DOHH2 (cell line): Measurements from ENCODE around the gene CNTNAP5.

ENCODE experiments used
- H3F3A ChIP-seq: fragments of 200-600 bp; sonication (generic), shearing (Covaris generic); 2 replicates; pipeline ENCODE4 v1.6.0; 2016; ENCODE audit warnings: antibody characterized with exemption, mild to moderate bottlenecking; ENCODE audit not compliant: control insufficient read depth, insufficient read depth
- H3K27ac ChIP-seq: fragments of 200-600 bp; sonication (generic); 2 replicates; pipeline ENCODE4 v1.5.1; 2014; ENCODE audit warnings: low read depth, mild to moderate bottlenecking, low read length, moderate library complexity
- H3K27me3 ChIP-seq: fragments of 200-600 bp; sonication (generic); 2 replicates; pipeline ENCODE4 v1.6.1; 2014; ENCODE audit warnings: mild to moderate bottlenecking, low read length, mixed read lengths; ENCODE audit not compliant: control insufficient read depth
- H3K36me3 ChIP-seq: fragments of 200-600 bp; sonication (generic); 2 replicates; pipeline ENCODE4 v1.6.1; 2014; ENCODE audit warnings: mild to moderate bottlenecking, low read length, moderate library complexity, mixed read lengths; ENCODE audit not compliant: control insufficient read depth
- H3K4me1 ChIP-seq: fragments of 200-600 bp; sonication (generic); 2 replicates; pipeline ENCODE4 v1.6.1; 2014; ENCODE audit warnings: mild to moderate bottlenecking, low read length, mixed read lengths; ENCODE audit not compliant: control insufficient read depth
- H3K4me2 ChIP-seq: fragments of 200-600 bp; sonication (generic); 2 replicates; pipeline ENCODE4 v1.6.0; 2014; ENCODE audit warnings: mild to moderate bottlenecking, low read length, moderate library complexity
- H3K4me3 ChIP-seq: fragments of 200-600 bp; sonication (generic); 2 replicates; pipeline ENCODE4 v1.5.1; 2014; ENCODE audit warnings: mild to moderate bottlenecking, low read length, mixed read lengths
- H3K79me2 ChIP-seq: fragments of 200-600 bp; sonication (generic); 2 replicates; pipeline ENCODE4 v1.6.1; 2014; ENCODE audit warnings: mild to moderate bottlenecking, low read length, mixed read lengths; ENCODE audit not compliant: control insufficient read depth
- H3K9me2 ChIP-seq: fragments of 200-600 bp; sonication (generic); replicated peaks from 2 replicates; pipeline ENCODE4 v1.6.1; 2014; ENCODE audit warnings: mild to moderate bottlenecking, low read length, mixed read lengths; ENCODE audit not compliant: control insufficient read depth
- H3K9me3 ChIP-seq: fragments of 200-600 bp; sonication (generic); 2 replicates; pipeline ENCODE4 v1.6.1; 2014; ENCODE audit warnings: antibody characterized with exemption, low read length, mixed read lengths; ENCODE audit not compliant: control insufficient read depth, insufficient read depth
- H4K20me1 ChIP-seq: fragments of 200-600 bp; sonication (generic); 2 replicates; pipeline ENCODE4 v1.6.0; 2014; ENCODE audit warnings: low read depth, mild to moderate bottlenecking, antibody characterized with exemption, low read length, moderate library complexity; ENCODE audit not compliant: control insufficient read depth, insufficient read depth
- EZH2phosphoT487 ChIP-seq: fragments of 200-600 bp; sonication (generic); IDR thresholded peaks from 2 replicates; pipeline ENCODE4 v1.6.1; 2017; ENCODE audit warnings: borderline replicate concordance, mild to moderate bottlenecking, antibody characterized with exemption, low read length, moderate library complexity, mixed read lengths
- TF ChIP-seq, protein P1 (sequence below): fragments of 200-600 bp; sonication (generic); IDR thresholded peaks from one replicate; pipeline ENCODE4 v1.5.1; 2014; ENCODE audit warnings: antibody characterized with exemption, mild to moderate bottlenecking, low read depth, low read length; ENCODE audit not compliant: poor library complexity, severe bottlenecking

The CNTNAP5 gene

GRCh38 chr2:124267794-124268193 is 242.7 kb downstream of the CNTNAP5 start:
- H3K79me2 ChIP-seq: no peaks in the 10 kb centered on the region
- H3K27me3 ChIP-seq: no peaks in the 10 kb centered on the region
- H3K27ac ChIP-seq: no peak overlapping the region
- no peaks in the 10 kb centered on the region for H3F3A ChIP-seq
- no peak for TF ChIP-seq EZH2phosphoT487
- TF ChIP-seq, protein P1, sequence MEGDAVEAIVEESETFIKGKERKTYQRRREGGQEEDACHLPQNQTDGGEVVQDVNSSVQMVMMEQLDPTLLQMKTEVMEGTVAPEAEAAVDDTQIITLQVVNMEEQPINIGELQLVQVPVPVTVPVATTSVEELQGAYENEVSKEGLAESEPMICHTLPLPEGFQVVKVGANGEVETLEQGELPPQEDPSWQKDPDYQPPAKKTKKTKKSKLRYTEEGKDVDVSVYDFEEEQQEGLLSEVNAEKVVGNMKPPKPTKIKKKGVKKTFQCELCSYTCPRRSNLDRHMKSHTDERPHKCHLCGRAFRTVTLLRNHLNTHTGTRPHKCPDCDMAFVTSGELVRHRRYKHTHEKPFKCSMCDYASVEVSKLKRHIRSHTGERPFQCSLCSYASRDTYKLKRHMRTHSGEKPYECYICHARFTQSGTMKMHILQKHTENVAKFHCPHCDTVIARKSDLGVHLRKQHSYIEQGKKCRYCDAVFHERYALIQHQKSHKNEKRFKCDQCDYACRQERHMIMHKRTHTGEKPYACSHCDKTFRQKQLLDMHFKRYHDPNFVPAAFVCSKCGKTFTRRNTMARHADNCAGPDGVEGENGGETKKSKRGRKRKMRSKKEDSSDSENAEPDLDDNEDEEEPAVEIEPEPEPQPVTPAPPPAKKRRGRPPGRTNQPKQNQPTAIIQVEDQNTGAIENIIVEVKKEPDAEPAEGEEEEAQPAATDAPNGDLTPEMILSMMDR: no peak
- no peaks in the 10 kb centered on the region for H3K4me1 ChIP-seq
- H3K9me2 ChIP-seq: no peaks in the 10 kb centered on the region
- H3K36me3 ChIP-seq: no peaks in the 10 kb centered on the region
- H3K4me3 ChIP-seq: no peak overlapping the region
- no peaks in the 10 kb centered on the region; the same call in 1 of the 2 replicates for H3K9me3 ChIP-seq
- no peaks in the 10 kb centered on the region for H4K20me1 ChIP-seq
- no peak overlapping the region for H3K4me2 ChIP-seq

DNA sequence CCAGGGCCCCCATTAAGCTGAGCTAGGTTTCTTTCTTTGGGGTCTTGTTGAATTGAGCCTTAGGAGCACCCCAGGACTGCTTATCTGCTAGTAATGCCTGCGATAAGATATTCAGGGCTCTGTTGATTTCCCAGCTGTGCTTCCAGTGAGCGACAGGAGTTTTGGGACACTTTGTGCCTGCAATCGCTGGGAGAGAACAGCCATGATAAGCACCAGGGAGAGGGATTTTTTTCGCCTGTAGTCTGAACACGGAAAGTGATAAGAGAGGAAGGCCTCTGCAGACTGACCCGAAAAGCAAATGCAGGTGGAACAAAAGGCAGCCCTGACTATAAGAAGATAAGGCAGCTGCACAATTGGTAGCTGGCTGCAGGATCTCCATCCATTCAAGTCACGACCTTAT is 244.3 kb downstream of the CNTNAP5 start:
- no peak overlapping the region for H3K4me3 ChIP-seq
- no peaks in the 10 kb centered on the region for H3K4me1 ChIP-seq
- H3K9me3 ChIP-seq: no peaks in the 10 kb centered on the region; the same call in 1 of the 2 replicates
- no peak overlapping the region for H3K4me2 ChIP-seq
- no peaks in the 10 kb centered on the region for H3K79me2 ChIP-seq
- no peaks in the 10 kb centered on the region for H3K36me3 ChIP-seq
- no peaks in the 10 kb centered on the region for H4K20me1 ChIP-seq
- H3K27me3 ChIP-seq: no peaks in the 10 kb centered on the region
- H3K27ac ChIP-seq: no peak overlapping the region
- H3K9me2 ChIP-seq: no peaks in the 10 kb centered on the region
- TF ChIP-seq EZH2phosphoT487: no peak
- TF ChIP-seq, protein P1: no peak
- H3F3A ChIP-seq: no peaks in the 10 kb centered on the region

GRCh38 chr2:124272261-124272841 is 247.3 kb downstream of the CNTNAP5 start:
- H3F3A ChIP-seq: no peaks in the 10 kb centered on the region
- TF ChIP-seq EZH2phosphoT487: no peak
- TF ChIP-seq, protein P1: no peak
- no peak overlapping the region for H3K4me3 ChIP-seq
- H3K36me3 ChIP-seq: no peaks in the 10 kb centered on the region
- H3K79me2 ChIP-seq: no peaks in the 10 kb centered on the region
- no peaks in the 10 kb centered on the region for H3K4me1 ChIP-seq
- no peak overlapping the region for H3K4me2 ChIP-seq
- no peaks in the 10 kb centered on the region for H4K20me1 ChIP-seq
- H3K9me3 ChIP-seq: no peaks in the 10 kb centered on the region; the same call in 1 of the 2 replicates
- no peaks in the 10 kb centered on the region for H3K27me3 ChIP-seq
- no peaks in the 10 kb centered on the region for H3K9me2 ChIP-seq
- H3K27ac ChIP-seq: no peak overlapping the region

DNA sequence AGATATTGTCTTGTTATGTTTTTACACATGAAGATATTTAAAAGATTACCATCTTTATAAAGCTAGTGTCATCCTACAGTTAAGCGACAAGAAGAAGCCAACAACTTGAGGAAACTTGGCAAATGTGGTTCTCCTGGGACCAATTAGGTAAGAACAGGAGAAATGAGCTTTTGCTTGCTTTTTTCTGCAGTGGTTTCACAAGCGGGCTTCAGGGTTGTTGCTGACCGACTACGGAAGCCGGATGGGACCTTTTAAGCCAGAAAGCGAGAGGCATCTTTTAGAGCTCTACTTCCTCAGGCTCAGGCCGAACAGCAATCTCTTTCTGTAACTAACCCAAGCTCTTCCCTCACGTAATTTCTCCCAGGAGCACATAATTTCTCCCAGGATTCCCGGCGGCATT is 256.5 kb downstream of the CNTNAP5 start:
- TF ChIP-seq, protein P1: no peak
- no peak for TF ChIP-seq EZH2phosphoT487
- Histone ChIP-seq H3K27me3 (no peaks in the 10 kb centered on the region), H3K36me3 (no peaks in the 10 kb centered on the region), H3K4me3 (no peak overlapping the region), H3K27ac (no peak overlapping the region), H3K4me2 (no peak overlapping the region), H3K79me2 (no peaks in the 10 kb centered on the region), H3F3A (no peaks in the 10 kb centered on the region), H3K9me3 (no peaks in the 10 kb centered on the region), H3K9me2 (no peaks in the 10 kb centered on the region), H3K4me1 (no peaks in the 10 kb centered on the region), H4K20me1 (no peaks in the 10 kb centered on the region)
